NCI-H187 (cell line): Measurements from ENCODE around the gene CLMP.
"Not testable (repeated sequence)": the region's sequence is repeated elsewhere in the genome, so short reads cannot be mapped to it uniquely, and the experiment has no call there.

Source experiments
- DNase-seq, 2 experiments: peaks; one replicate each; lab custom pipeline; 2025; lab: John Stamatoyannopoulos, UW

Gene CLMP

GRCh38 chr11:123218451-123218850, 23.4 kb upstream of the CLMP start:
- DNase-seq: no peak

- no peak for DNase-seq
Measured at GRCh38 chr11:123217897-123218296, 22.8 kb upstream of the CLMP start.

DNA sequence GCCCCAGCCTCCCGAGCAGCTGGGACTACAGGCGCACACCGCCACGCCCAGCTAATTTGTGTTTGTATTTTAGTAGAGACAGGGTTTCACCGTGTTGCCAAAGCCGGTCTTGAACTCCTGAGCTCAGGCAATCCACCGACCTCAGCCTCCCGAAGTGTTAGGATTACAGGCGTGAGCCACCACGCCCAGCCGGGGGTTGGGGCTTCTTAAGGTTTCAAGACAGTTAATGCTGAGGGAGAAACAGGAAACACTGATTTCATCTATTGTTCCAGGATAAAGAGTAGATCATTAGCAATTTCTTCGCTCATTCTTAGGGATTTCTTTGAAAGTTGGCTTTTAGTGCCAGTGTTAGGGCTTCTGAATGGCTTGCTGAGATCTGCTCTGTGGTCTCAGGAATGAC, 21.2 kb upstream of the CLMP start:
- no peak for DNase-seq

DNA sequence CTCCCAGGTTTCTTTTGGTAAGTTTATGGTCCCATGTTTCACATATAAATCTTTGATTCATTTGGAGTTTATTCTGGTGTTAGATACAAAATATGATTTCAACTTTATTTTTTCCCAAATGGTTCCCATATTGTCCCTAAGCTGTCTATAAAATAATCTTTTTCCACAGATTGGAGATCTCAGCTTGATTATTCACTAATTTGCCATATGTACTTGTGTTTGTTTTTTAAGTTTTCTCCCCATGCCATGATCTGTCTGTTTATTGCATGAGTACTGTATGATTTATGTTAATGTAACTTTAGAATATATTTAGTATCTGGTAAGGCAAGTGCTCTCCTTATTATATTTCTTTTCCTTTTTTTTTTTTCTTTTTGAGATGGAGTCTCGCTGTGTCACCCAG, 19.9 kb upstream of the CLMP start:
- DNase-seq: no peak

- DNase-seq: no peak
Measured at GRCh38 chr11:123214396-123214795, 19.3 kb upstream of the CLMP start.

DNA sequence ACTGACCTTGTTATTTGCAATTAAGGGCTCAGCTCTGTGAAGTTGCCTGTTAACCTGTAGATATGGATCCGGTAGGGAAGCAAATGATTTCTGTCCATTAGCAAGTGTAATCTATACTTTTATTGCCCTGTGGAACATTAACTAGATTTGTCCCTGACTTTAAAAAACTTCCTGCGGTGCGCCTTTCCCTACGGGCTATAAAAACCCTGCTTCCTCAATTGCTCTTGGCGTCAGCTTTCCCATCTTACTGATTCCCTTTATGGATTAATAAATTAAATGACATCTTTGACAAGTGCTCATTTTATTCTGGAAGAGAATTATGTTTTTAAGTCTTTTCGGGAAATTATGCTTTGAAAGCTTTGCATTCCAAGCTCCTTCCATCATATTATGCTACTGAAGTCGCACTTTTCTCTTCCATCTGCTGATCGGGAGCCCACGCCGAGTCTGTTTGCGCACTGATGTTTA, 18.3 kb upstream of the CLMP start:
- DNase-seq: no peak

DNA sequence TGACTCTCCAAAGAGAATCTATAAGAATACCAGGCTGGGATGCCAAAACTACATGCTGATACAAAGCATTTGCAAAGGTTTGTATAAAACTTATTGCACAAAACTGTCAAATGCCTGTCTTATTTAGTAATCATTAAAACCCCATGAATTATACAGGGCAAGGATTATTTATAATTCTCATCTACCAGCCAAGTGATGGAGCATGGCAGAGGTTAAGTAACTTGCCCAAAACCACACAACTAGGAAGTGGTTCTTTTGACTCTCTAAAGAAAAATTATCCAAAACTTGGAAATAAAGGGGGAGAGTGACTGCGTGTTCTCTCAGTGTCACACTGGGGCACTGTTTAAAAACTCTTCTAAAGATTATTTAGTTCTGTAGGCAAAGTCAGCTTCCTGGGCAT, 17.4 kb upstream of the CLMP start:
- no peak for DNase-seq

- DNase-seq: no peak
Measured at GRCh38 chr11:123211981-123212380, 16.9 kb upstream of the CLMP start.

DNA sequence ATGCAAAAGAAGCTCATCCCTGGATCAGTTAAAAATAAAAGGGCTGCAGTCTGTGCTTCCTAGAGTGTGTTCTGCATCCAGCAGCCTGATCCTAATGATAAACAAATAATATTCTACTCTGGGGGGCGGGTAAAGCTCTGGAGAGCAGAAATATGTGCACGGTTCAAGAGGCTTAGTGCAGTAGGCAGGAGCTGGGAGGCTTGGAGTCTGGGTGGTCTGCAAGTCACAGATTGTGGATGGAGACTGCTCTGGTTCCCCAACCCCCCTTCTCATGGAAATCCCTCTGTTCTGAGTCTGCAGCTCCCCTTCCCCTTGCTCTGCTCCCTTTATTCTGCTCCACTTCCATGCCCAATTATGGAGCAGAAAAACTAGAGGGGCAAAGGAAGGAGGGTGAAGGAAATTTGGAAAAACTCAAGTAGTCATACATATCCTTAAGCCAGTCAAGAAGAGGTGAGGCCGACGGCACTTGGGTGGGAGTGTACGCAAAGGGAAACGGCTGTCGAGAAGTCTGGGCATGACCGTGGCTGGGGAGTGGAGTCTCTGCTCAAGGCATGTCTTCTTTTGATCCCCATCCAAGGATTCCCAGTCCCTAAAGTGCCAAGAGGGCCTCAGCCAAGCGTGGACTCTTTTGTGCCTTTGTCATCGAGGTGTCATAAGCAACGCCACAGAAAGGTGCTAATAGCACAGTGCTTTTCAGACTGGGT, 16.3 kb upstream of the CLMP start:
- DNase-seq: no peak

DNA sequence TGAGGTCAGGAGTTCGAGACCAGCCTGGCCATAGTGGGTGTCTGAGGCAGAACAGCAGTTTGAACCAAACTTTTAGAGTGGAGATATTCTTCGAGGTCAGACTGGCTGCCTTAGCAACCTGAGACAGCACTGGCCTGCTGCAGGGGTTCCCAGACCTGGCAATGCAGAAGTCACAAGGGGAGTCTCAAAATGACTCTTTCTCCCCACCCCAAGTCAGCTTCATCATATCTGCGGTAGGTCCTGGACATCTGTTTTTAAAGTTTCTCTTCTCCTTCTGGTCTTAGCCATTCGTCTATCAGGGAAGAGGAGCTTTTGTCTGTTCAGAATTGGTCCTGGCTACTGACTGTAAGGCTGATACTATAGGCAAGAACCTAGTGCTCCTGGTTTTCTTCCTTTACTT, 14.5 kb upstream of the CLMP start:
- DNase-seq: no peak

GRCh38 chr11:123206791-123207434, 11.9 kb upstream of the CLMP start:
- no peak for DNase-seq

- DNase-seq: not testable (repeated sequence)
Measured at GRCh38 chr11:123206055-123206454, 11.0 kb upstream of the CLMP start.

GRCh38 chr11:123203934-123204333, 8.9 kb upstream of the CLMP start:
- DNase-seq: no peak

- DNase-seq: no peak
Measured at GRCh38 chr11:123203471-123203870, 8.4 kb upstream of the CLMP start.

- no peak for DNase-seq
Measured at GRCh38 chr11:123202155-123203151, 7.4 kb upstream of the CLMP start.

GRCh38 chr11:123200264-123200663, 5.2 kb upstream of the CLMP start:
- no peak for DNase-seq

DNA sequence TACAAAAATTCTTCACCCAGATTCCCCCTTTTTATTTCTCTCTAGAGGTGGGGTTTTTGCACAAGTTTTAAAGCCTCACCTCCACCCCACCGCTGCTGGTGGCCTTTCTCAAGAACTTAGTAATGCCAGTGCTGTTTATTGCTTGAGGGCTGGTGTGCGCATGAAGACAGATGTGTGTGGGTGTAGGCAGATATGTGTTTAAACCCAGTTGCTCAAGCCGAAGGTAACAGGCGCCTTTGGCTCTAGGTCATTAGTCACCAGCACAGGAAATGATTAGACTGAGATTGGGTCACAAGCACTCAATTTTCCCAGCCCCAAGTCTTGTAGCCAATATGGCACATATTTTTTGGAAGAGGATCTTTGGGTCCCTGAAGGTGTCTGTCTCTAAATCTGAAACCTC, 2.7 kb upstream of the CLMP start:
- DNase-seq: no peak

DNA sequence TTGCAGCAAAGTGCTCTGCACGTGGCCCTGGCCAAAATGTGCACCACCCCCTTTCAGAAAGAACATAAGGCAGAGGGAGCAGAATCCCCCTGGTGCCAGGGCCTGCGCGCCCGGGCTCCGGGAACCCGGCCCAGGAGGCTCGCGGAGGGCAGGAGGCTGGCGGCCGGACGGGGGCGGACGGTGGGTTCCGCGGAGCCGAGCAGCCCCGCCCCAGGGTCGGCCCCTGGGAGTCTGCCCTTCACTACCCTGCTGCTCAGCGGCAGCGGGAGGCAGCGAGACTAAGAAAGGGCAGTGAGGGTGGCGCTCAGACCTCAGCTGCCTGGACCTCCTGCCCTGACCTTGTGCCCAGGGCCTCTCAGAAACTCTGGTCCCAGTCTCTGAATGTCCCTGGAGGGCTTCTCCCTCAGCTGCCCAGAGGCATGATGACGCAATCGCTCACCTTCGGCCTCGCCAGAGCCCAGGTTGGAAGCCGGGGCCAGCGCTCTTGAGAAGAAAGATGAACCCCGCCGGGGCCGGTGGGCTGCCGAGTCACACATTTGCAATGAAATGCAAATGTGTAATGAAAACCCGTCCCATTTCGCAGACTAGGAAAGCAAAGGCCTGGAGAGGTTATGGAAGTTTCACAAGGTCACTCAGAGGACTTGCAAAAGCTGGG, 1.1 kb upstream of the CLMP start:
- DNase-seq: no peak

DNA sequence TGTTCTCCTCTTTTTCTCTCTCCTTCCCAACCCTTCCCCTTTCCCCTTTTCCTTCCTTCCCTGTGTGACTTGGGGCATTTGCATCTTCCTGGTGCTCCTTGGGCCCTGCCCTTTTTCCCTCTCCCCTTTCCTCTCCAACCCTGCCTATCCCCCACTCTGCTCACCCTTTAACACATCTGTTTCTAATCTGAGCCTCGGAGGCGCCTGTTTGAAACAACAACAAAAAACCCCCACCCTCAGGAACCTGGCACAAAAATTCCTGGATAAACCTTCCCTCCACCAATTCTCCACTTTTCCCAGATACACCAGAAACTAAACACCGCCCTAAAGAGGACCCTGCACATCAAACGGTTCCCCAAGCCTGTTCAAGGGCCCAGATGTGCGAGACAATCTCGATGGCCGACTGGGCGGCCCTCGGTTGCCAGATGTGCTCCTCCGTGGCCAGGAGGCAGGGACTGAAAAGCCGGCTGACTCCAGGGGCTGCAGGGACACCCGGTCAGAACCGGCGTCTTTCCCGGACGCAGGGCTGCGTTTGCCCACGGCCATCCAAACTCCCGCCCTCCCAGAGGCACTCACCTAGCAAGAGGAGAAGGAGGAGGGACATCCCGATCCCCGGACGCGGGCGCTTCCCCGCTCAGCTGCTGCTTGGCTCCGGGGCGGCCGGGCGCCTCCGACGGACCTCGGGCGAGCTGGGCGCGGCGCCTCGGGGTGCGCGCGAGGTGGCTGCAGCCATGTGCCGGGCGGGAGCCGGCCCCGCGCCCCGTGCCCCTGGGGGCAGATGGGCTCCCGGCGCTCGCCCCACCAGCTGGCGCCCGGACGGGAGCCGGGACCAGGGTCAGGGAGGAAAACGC, 486 bp downstream of the CLMP start:
- no peak for DNase-seq

- DNase-seq: no peak
Measured at GRCh38 chr11:123193742-123194141, 1.3 kb downstream of the CLMP start.

GRCh38 chr11:123191939-123192338, 3.1 kb downstream of the CLMP start:
- DNase-seq: no peak
